Urothelium cell line (cell line): ENCODE data around the gene APCDD1L.

Experiments used
- DNase-seq: peaks from one replicate; pipeline ENCODE4 v3.0.0; 2011; ENCODE audit warnings: low spot score, mixed read lengths
- FAIRE-seq: peaks from 2 replicates; lab custom pipeline; 2011; peaks lifted over from hg19 to GRCh38; lab: Jason Lieb, UNC

Gene APCDD1L

GRCh38 chr20:58469616-58470015, 45.6 kb downstream of the APCDD1L start:
- FAIRE-seq (no peak), DNase-seq (no peak)

GRCh38 chr20:58467572-58468527, 47.3 kb downstream of the APCDD1L start:
- FAIRE-seq (peak; percentile 9), DNase-seq (no peak)

- no peak for FAIRE-seq
- DNase-seq: no peak
These were observed 48.2 kb downstream of the APCDD1L start for GRCh38 chr20:58466729-58467571.

- FAIRE-seq (no peak), DNase-seq (no peak)
These were observed 49.0 kb downstream of the APCDD1L start for GRCh38 chr20:58466095-58466708.

- no peak for FAIRE-seq
- no peak for DNase-seq
These were observed 50.4 kb downstream of the APCDD1L start for GRCh38 chr20:58464838-58465237.

GRCh38 chr20:58463256-58463655, 51.9 kb downstream of the APCDD1L start:
- DNase-seq (no peak), FAIRE-seq (no peak)

GRCh38 chr20:58461899-58462298, 53.3 kb downstream of the APCDD1L start:
- no peak for FAIRE-seq
- DNase-seq: peak; percentile 61

GRCh38 chr20:58461104-58461503, 54.1 kb downstream of the APCDD1L start:
- FAIRE-seq (no peak), DNase-seq (no peak)

- no peak for DNase-seq
- FAIRE-seq: no peak
These were observed 56.0 kb downstream of the APCDD1L start for GRCh38 chr20:58459058-58459750.

GRCh38 chr20:58458342-58459057, 56.7 kb downstream of the APCDD1L start:
- FAIRE-seq (no peak), DNase-seq (no peak)

- FAIRE-seq (no peak), DNase-seq (no peak)
These were observed 58.0 kb downstream of the APCDD1L start for GRCh38 chr20:58457083-58457695.

- no peak for FAIRE-seq
- DNase-seq: no peak
These were observed 60.7 kb downstream of the APCDD1L start for GRCh38 chr20:58454460-58454859.

GRCh38 chr20:58453391-58453790, 61.8 kb downstream of the APCDD1L start:
- FAIRE-seq (no peak), DNase-seq (no peak)

- DNase-seq (no peak), FAIRE-seq (no peak)
These were observed 62.4 kb downstream of the APCDD1L start for GRCh38 chr20:58452667-58453255.

- FAIRE-seq: no peak
- no peak for DNase-seq
These were observed 64.9 kb downstream of the APCDD1L start for GRCh38 chr20:58450254-58450653.

GRCh38 chr20:58449681-58450221, 65.4 kb downstream of the APCDD1L start:
- DNase-seq (no peak), FAIRE-seq (no peak)

- DNase-seq (no peak), FAIRE-seq (no peak)
These were observed 66.2 kb downstream of the APCDD1L start for GRCh38 chr20:58448958-58449357.

GRCh38 chr20:58447511-58448391, 67.4 kb downstream of the APCDD1L start:
- FAIRE-seq (no peak), DNase-seq (peak; percentile 66)
